Bronchial epithelial cell (primary cell): ENCODE data around the gene WBP4. TPM values are rescaled to one million over a fixed set of nuclear protein-coding genes. Genes with fewer than 3 reads are reported as not detected.
"Not testable (repeated sequence)": the region's sequence is repeated elsewhere in the genome, so short reads cannot be mapped to it uniquely, and the experiment has no call there.

Experiments used
- DNase-seq: peaks from one replicate; pipeline ENCODE4 v3.0.0-alpha.2; 2010; ENCODE audit warnings: low read depth
- FAIRE-seq: peaks from 2 replicates; lab custom pipeline; 2011; peaks lifted over from hg19 to GRCh38; lab: Jason Lieb, UNC
- H3K27me3 ChIP-seq: 2 replicates; pipeline ENCODE4 v1.5.1; 2011; ENCODE audit warnings: low read length; ENCODE audit not compliant: control insufficient read depth, insufficient read depth
- H3K36me3 ChIP-seq: 2 replicates; pipeline ENCODE4 v1.5.1; 2011; ENCODE audit warnings: low read length; ENCODE audit not compliant: control insufficient read depth, insufficient read depth
- H3K4me3 ChIP-seq: 2 replicates; pipeline ENCODE4 v1.5.1; 2011; ENCODE audit warnings: mild to moderate bottlenecking, low read depth, low read length, control low read depth
- CTCF ChIP-seq: IDR thresholded peaks from 2 replicates; pipeline ENCODE4 v1.5.1; 2011; ENCODE audit warnings: mild to moderate bottlenecking, moderate library complexity, low read length, control low read depth, inconsistent platforms; ENCODE audit not compliant: insufficient read depth, severe bottlenecking
- total RNA-seq: library from RNA; depleted of rRNA; stranded (reverse); fragments of >200 nt; gene quantifications from 2 replicates; pipeline ENCODE4 v1.2.1, GENCODE V29; 2014

Gene WBP4
- total RNA-seq, 1 donor from 2014 or later, result 6.8 TPM

- FAIRE-seq (no peak), DNase-seq (no peak)
- peaks cover 8% of the 10 kb centered on the region for H3K36me3 ChIP-seq
- H3K27me3 ChIP-seq, result no peaks in the 10 kb centered on the region
- H3K4me3 ChIP-seq, result no peak overlapping the region
- no peak for TF ChIP-seq CTCF
These were observed 34.5 kb upstream of the WBP4 start for GRCh38 chr13:41026788-41027187.

GRCh38 chr13:41028051-41028450 is 33.3 kb upstream of the WBP4 start:
- FAIRE-seq (no peak), DNase-seq (no peak)
- Histone ChIP-seq H3K4me3 (no peak overlapping the region), H3K27me3 (no peaks in the 10 kb centered on the region), H3K36me3 (peaks cover 8% of the 10 kb centered on the region)
- TF ChIP-seq CTCF, result no peak

- FAIRE-seq, result no peak
- no peak for DNase-seq
- Histone ChIP-seq H3K36me3 (peaks cover 8% of the 10 kb centered on the region), H3K27me3 (no peaks in the 10 kb centered on the region), H3K4me3 (no peak overlapping the region)
- no peak for TF ChIP-seq CTCF
These were observed 31.7 kb upstream of the WBP4 start for GRCh38 chr13:41029629-41030028.

DNA sequence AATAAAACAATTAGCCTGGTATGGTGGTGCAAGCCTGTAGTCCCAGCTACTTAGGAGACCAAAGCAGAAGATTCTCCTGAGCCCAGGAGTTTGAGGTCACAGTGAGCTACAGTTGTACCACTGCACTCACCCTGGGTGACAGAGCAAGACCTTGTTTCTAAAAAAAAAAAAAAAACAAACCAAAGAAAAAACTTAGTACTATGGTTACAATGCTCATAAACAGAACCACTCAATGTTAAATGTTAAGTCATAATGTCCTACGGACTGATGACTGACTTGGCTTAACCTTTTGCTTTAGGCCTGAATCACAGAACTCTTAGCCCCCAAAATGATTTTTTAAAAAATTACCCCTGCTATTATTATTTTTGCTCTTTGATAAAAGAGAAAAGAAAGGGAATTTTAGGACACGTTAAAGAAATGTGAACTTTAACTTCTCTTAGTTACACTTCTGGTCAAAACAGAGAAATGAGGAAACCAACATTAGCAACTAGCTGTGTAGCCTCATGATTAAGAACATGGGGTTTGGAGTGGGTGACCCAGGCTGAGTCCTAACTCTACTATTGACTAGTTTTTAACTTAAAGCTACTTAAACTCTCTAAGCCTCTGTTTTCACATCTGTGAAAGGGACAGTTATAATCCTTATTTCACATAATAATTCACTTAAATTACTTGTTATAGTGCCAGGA is 28.5 kb upstream of the WBP4 start:
- no peak for DNase-seq
- Histone ChIP-seq H3K27me3 (no peaks in the 10 kb centered on the region), H3K36me3 (peaks cover 2% of the 10 kb centered on the region), H3K4me3 (no peak overlapping the region)
- no peak for FAIRE-seq
- no peak for TF ChIP-seq CTCF

- no peak for DNase-seq
- Histone ChIP-seq H3K4me3 (no peak overlapping the region), H3K27me3 (no peaks in the 10 kb centered on the region), H3K36me3 (peaks cover 2% of the 10 kb centered on the region)
- no peak for TF ChIP-seq CTCF
- no peak for FAIRE-seq
These were observed 26.9 kb upstream of the WBP4 start for GRCh38 chr13:41034382-41034781.

GRCh38 chr13:41034881-41035280 is 26.4 kb upstream of the WBP4 start:
- H3K27me3 ChIP-seq, result no peaks in the 10 kb centered on the region
- peaks cover 2% of the 10 kb centered on the region for H3K36me3 ChIP-seq
- TF ChIP-seq CTCF, result no peak
- no peak overlapping the region for H3K4me3 ChIP-seq
- FAIRE-seq (no peak), DNase-seq (peak; percentile 73)

DNA sequence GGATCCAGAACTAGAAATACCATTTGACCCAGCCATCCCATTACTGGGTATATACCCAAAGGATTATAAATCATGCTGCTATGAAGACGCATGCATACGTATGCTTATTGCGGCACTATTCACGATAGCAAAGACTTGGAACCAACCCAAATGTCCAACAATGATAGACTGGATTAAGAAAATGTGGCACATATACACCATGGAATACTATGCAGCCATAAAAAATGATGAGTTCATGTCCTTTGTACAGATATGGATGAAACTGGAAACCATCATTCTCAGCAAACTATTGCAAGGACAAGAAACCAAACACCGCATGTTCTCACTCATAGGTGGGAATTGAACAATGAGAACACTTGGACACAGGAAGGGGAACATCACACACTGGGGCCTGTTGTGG is 24.8 kb upstream of the WBP4 start:
- H3K27me3 ChIP-seq, H3K36me3 ChIP-seq, H3K4me3 ChIP-seq, DNase-seq, FAIRE-seq: not testable (repeated sequence)
